Activated T-helper 1 cell treated with anti-CD3 and anti-CD28 coated beads, Interleukin-2, amount 50 U/mL, for 16 hours (primary cell): ENCODE data around the gene TXNRD1.

Source experiments
- DNase-seq, 2 donors: peaks; one replicate each; pipeline ENCODE4 v3.0.0-alpha.2; 2020; ENCODE audit warnings: low read depth in 1 of 2, low spot score in 1 of 2

TXNRD1 gene

DNA sequence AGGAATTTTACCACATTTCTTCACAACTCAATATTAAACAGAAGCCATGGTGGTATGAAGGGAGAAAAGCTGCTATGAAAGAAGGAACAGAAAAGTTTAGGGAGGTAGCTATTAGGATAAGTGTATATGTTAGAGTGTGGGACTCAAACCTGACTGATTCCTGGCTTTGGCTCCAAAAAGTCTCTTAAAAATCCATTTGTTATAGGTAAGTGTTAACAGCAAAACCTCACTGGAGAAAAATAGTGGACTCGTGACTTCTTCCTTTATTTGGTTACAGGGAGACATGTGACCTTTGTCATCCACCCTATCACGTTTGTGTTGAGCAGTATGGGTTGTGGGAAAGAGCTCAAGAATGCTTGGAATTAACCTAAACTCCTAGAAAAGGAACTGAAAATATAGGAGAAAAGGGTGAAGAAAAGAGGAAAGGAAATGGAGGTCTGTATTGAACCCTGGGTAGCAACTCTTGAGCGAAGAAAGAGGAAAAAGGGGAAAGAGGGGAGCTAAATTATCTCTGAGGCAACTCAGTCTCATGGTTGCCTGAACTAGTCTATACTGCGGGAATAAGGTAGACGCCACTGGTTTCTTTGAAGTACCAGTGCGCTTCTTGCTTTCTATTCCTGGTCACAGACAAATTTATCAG is 84.4 kb downstream of the TXNRD1 start:
- no peak for DNase-seq

DNA sequence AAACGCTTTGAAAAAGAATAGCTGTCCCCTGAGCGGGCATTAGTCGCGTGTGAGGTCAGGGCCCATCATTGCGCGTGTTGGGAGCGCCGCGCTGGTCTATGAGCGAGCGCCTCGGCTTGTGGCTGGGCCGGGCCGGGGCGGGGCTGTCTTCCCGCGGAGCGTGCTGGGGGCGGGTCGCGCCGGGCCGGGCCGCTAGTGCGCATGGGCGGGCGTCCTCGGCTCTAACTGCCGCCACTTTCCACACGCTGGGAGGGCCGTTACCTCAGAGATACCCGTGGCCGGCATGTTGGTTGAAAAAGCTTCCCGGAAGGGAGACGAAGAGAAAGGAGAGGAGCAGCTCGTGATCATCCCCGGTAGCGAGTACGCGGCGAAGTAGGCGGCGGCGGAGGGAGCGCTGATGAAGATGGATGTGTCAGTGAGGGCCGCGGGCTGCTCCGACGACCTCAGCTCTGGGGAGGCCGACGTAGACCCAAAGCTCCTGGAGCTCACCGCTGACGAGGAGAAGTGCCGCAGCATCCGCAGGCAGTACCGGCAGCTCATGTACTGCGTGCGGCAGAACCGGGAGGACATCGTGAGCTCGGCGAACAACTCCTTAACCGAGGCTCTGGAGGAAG is 88.1 kb downstream of the TXNRD1 start, which contains the start of gene EID3:
EID3 (plus strand) TSS at position 202 of the 614 bp plus-strand sequence; CDS start at position 398, 196 bp downstream.
- DNase-seq, result peak; percentile 77 to 85

DNA sequence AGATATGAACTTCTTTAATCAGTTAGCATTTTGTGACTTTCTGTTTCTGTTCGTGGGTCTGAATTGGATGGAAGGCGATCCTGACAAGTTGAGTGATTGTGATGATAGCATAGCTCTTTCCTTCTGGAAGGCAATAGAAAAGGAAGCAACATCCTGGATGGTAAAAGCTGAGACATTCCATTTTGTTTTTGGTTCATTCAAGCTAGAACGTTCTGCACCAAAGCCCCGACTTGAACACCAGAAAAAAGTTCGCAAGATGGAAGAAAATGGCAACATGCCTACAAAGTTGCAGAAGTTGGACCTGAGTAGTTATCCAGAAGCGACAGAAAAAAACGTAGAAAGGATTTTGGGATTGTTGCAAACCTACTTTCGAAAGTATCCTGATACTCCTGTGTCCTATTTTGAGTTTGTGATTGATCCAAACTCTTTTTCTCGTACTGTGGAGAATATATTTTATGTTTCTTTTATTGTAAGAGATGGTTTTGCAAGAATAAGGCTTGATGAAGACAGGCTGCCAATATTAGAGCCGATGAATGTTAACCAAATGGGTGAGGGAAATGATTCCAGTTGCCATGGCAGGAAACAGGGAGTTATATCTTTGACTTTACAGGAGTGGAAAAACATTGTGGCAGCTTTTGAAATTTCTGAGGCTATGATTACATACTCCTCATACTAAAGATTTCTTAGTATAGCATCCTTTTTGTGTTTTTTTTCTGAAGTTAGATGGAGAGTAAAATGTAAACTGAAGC is 88.9 kb downstream of the TXNRD1 start:
- no peak for DNase-seq

DNA sequence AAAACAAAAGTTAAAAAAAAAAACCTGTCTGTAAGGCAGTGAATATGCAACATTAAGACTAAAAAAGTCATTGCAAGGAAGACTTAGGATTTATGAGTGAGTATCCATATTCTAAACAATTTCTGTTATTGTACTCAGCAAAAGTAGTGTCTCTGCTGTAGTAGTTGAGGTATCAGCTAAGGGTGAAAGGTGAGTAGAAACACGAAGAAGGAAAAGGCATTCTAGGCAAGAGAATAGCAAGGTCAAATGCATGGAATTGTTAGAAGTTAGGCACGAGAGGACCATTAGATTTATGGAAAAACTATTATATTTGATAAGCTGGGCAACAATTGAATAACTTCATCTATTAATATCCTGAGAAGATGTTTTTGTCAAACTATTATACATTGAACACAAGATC is 89.8 kb downstream of the TXNRD1 start:
- DNase-seq, result no peak

DNA sequence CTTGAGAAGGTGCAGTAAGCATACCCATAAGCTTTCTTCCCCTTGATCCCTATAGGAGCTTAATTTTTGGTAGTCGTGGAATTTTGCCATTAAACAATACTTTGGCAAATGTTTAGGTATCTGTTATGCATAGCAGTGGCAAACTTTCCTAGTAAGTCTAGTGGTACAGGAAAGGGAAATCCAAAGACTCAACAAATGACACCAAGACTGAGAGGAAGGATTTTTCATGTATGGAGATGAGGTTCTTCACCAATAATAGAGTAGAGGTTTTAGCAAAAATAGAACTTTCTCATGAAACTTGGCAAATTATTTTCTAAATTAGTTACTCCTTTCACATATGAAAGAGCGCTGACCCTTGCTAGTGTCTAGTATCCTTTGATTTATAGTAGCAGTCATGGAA is 90.8 kb downstream of the TXNRD1 start:
- no peak for DNase-seq

DNA sequence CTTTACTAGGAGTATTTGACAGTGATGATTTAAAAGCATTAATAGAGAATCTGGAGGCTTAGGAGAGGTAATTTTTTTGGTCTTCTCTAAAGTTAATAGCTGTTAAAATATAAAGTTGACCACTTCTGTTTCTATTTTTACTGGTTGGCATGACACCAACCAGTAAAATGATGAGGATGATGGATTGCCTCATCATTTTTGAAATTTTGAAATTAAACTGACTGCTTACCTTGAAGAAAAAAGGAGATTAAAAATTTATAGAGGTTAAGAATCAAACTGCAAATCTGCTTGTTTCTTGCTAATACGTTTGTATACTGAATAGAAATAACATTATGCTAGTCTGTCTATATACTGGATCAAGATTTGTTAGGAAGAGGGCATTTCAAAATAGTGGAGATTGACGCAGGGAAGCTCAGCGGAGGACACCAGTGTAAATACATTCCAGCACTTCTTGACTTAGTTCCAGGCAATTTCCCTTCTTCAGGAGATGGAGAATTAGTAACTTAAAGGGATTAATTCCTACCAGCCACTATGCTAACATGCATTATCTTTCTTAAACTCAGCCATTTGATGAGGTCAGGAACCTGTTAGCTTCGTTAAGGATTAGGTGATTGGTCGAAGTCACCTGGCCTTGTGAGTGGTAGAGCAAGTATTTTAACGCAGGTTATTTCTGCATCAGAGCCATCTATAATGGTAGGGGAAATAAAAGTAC is 91.5 kb downstream of the TXNRD1 start:
- DNase-seq, result no peak

DNA sequence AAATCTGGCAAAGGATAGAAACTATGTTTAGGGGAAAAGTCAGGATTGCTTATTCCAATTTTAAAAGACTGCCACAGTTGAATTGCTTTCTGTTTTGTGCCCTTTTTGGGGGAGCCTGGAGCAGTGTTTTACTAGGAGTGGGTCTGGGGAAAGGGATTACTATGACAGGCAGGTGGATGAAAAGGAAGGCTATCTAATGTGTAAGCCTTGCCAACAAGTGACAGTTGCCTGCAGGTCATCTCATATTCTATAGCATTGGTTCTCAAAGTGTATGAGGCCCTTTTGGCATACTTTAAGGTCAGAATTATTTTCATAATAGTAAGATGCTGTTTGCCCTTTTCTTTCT is 92.0 kb downstream of the TXNRD1 start:
- no peak for DNase-seq

DNA sequence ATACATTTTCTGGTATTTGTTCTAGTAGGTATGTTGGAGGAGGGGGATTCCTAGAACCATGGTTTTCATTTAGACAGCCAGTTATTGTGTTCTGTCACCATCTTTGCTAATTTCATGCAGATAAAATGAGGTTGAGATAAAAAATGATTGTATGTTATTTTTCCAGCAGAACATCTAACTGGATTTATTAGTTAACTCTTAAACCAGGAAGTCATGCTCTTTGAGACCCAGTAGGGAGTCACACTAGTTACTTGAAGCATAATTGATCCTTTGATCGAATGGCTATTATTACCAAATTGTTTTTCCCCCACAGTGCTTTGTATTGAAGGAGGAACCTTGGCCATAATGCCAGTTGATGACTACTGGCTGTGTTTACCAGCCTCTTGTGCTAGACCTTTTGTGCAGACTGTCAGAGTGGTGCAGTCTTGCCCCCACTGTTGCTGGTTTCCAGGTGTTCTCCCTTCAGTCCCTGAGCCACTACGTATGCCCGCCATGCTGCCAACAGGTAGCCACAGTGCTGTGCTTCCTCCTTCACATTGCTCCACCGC is 93.9 kb downstream of the TXNRD1 start:
- DNase-seq, result no peak

DNA sequence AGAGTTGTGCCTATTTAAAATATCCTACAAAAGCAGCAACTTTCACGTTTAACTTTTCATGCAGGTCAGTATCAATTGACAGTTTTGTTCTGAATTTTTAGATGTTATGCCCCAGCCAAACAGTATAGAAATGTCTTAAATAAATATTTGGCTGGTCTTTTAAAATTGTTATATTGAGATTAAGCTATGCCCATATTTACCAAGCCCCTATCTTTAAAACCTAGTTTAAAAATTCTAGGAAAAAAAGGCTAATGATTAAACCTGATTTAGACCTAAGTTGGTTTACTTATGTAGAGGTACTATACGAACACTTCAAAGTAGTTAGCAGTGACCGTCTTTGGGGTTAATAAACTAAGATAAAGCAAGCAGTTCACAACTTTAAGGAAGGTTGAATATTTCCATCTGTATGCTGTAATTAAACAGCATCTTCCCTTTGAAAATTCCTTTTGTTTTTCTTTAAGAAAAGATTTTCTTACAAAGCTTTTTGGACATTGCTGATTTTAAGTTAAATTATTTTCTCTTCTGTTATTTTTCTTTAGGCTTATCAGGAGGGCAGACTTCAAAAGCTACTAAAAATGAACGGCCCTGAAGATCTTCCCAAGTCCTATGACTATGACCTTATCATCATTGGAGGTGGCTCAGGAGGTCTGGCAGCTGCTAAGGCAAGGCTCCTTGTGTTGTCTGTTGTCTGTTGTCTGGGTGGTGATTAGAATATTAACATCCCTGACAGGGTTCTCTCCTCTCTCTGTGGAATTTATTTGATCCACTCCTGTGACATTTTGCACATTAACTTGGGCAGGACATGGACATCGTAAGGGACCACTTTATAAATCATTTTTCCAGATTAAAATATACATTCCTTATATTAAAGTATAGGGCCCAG is 95.4 kb downstream of the TXNRD1 start:
- no peak for DNase-seq

DNA sequence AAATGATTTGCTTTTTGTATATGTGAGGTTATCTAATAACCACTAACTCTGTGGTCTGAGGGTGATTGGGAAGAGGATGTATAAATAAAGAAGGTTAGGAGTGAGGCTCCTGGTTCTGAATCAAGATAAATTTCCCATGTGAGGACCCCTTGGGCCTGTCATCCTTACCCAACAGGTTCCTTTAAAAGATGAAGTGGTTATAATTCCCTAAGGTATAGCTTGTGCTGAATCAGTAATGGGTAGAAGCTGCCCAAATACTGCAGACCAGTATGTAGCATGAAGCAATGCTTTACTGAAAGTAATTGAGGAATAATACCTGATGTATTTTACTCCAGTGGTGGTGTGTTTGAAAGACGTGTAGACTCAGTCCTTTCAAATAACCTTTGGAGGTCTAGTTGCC is 96.6 kb downstream of the TXNRD1 start:
- DNase-seq, result no peak

DNA sequence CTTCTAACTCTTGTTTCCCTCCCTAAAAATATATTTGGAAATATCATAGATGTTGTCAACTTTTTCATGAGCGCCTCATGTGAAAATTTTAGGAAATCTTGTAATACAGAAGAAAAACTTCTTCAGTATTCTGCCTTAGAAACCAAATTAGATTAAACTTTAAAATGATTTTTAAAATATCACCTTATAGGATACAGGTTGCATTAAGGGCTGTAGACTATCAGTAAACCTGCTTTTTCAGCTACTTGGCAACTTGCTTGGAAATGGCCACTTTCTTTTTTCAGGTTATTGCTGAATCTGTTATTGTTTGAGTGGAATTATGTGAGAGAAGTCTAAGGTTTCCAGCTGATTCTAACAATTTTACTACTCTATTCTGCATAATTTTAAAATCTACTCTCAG is 97.1 kb downstream of the TXNRD1 start:
- no peak for DNase-seq

DNA sequence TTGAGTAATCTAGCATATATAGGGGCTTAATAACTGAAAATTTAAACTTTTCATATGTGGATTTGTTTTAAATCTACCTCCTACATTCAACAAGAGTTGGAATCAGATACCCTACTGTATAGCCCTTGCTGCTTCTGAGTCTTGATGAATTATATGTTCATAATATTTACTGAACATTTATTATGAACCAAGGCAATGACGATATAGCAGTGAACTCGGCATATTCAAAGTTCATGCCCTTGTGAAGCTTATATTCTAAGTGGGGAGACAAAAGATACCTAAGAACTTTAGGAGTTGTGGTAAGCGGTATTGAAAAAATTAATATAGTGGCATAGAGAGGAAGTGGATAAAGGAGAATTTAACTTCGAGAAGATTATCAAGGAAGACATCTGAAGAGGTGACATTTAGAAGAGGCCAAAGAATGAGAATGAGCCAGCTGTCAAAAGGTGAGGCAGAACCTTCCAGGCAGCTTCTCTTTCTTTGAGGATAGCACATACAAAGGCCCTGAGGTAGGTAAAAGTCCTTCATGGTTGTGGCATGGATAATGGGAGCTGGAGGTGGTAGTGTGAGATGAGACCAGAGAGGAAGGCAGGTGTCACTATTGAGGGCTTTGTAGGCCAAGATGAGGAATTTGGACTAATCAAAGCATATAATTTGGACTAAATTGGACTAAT is 98.1 kb downstream of the TXNRD1 start:
- no peak for DNase-seq

DNA sequence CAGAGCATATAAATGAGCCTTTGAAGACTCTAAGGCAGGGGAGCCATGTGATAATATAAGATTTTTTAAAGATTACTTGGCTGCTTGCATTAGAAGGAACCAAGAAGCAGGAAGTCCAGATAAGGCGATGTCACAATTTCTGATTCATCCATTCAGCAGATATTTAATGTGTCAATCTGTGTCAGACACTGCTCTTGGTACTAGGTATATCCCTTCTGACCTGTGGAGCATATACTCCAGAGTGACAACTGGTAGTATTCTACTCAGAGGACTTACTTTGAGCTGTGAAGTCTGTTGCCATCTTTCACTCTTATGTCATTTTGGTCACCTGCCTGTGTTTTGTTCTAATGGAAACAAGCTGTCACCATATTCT is 98.6 kb downstream of the TXNRD1 start:
- no peak for DNase-seq

DNA sequence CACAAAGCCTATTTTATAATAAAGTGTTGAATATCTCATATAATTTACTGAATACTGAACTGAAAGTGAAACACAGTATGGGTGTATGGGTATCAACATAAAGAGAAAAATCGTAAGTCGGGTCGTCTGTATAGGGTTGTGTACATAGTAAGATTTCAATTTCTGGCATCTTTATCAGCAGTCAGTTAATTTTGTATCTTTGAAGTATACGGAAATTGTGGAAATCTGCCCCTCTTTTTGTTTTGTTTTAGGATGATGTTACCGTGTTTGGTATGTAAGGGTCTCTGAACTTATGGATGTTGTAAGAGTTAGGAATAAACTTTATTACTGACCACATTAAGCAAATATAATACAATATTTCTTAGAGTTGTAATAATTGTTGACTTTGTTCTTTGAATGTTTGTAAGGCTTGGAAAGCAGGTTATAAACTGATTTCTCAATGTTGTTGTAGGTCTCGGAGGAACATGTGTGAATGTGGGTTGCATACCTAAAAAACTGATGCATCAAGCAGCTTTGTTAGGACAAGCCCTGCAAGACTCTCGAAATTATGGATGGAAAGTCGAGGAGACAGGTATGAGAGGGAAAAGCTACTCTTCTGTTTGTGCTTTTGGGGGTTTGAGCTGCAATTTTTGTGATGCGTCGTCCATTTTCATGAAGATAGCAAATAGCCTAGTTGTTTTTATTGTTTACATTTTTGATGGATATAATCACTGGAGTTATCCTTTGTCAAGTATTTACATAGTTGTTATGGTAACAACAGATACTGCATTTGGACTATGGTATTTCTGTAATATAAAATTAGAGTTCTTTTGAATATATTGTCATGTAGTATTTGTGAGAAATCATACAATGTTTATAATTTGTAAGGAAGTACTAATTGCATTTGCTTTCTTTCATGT is 100.0 kb downstream of the TXNRD1 start:
- no peak for DNase-seq

DNA sequence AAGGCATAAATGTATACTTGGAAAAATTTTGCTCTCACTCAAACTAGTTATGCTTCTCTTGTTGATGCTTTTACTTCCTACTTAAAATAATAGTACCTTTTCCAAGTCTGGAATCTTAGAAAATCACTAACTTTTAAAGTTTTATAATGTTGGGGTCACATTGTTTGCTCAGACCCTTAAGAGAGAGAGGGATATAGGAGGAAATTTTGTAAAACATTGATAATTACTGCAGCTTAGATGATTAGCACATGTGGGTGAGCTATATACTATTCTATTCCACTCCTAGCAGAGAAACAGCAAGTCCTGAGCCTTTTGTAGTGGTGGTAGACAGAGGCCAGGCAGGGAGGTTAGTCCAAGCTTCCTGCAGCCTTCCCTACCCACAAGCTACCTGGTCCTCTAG is 101.4 kb downstream of the TXNRD1 start:
- no peak for DNase-seq

DNA sequence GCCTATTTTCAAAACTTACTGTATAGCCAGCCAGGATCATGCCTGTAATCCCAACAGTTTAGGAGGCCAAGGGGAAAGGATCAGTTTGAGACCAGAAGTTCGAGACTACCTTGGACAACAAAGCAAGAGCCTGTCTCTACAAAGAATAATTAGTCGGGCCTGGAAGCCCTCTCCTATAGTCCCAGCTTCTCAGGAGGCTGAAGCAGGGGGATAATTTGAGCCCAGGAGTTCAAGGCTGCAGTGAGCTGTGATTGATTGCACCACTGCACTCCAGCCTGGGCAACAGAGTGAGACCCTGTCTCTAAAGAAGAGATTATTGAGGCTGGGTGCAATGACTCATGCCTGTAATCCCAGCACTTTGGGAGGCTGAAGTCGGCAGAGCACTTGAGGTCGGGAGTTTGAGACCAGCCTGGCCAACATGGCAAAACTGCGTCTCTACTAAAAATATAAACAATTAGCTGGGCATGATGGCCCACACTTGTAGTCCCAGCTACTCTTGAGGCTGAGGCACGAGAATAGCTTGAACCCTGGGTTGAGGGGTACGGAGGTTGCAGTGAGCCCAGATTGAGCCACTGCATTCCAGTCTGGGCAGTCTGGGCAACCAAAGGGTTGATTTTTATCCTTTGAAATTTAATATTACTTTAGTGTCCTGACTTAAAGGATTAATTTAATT is 102.1 kb downstream of the TXNRD1 start:
- DNase-seq, result no peak

DNA sequence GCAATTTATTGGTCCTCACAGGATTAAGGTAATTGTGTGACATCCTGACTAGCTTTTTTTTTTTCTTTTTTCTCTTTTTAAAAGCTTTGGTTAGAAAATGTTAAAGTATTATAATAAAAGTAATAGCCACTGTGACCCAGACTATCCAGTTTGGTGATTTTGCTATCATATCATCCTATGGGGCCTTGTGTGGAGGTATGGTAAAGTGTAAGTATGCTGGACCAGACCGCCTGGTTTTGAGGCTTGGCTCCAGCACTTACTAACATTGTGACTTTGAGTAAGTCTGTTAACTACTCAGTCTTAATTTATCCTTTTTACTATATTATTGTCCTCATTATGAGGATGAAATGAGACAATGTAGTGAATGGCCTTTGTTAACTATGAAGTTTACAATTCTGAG is 103.4 kb downstream of the TXNRD1 start:
- no peak for DNase-seq

DNA sequence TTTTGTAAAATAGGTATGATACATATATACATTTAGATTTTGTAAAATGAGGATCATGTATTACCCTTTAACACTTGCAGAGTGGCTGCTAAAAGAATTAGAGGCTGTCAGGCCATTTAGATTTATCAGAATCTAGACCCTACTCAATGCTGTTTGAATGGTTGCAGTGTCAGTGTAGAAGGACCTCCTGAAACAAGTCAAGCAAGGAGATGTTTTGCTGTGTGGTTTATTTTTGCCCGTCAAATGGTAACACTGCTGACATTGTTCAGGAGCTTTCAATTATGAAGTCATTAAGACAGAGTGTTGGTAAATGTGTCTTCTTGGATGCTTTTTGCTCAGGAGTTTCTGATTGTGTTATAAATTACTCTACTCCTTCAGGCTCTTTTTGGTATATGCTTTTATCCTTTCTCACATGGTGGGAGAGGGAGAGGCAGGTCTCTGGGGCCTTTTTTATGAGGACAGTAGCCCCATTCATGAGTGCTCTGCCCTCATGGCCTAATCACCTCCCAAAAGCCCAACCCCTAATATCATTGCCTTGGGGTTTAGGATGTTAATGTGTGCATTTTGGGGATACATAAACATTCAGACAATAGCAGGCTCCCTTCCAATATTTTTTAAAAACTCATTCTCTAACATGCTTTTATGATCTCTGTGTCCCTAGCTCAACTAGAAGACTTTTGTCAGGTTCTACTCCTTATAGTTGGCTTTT is 104.5 kb downstream of the TXNRD1 start:
- DNase-seq, result no peak
